GM19397 (cell line): ENCODE measurements around the gene TCFL5.

Experiments
- ATAC-seq: cut with Tn5 transposase; IDR thresholded peaks from one replicate; pipeline ENCODE4 v1.9.1; 2021; ENCODE audit warnings: mild to moderate bottlenecking, moderate library complexity; ENCODE audit not compliant: unreplicated experiment

The TCFL5 gene

DNA sequence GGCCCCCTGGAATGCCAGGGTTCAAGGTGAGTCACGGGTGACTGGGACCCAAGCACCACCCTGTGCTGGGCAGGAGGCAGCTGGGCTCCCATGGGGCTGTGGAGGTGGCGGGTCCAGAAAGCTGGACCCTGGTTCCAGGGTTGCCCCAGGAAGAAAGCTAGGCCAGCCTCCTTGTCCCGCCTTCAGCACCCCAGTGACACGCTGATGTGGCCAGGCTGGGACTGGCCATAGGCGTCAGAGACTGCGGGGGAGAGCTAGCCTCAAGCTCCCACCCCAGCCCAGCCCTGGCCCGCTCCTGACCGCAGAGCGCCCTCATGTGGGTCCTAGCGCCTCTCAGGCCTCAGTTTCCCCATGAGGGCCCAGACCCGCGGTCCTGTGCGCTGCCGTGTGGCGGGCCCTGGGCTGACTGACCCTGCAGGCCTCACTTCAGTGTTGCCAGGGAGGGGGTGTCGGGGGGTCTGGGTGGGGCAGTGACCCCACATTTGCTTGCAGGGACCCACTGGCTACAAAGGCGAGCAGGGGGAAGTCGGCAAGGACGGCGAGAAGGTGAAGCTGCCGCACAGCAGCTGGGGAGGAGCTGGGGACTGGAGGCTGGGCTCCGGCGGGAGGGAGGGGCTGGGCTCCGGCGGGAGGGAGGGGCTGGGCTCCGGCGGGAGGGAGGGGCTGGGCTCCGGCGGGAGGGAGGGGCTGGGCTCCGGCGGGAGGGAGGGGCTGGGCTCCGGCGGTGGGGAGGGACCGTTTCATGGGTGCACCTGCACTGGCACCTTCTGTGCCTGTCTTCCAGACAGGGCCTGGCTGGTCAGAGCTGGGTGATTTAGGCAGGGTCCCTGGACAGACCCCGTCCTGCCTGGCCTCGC, 36.9 kb downstream of the TCFL5 start:
- no peak for ATAC-seq

- ATAC-seq = no peak
Observed at GRCh38 chr20:62823688-62824475, 37.7 kb downstream of the TCFL5 start.

- no peak for ATAC-seq
Observed at GRCh38 chr20:62822788-62823651, 38.6 kb downstream of the TCFL5 start.

DNA sequence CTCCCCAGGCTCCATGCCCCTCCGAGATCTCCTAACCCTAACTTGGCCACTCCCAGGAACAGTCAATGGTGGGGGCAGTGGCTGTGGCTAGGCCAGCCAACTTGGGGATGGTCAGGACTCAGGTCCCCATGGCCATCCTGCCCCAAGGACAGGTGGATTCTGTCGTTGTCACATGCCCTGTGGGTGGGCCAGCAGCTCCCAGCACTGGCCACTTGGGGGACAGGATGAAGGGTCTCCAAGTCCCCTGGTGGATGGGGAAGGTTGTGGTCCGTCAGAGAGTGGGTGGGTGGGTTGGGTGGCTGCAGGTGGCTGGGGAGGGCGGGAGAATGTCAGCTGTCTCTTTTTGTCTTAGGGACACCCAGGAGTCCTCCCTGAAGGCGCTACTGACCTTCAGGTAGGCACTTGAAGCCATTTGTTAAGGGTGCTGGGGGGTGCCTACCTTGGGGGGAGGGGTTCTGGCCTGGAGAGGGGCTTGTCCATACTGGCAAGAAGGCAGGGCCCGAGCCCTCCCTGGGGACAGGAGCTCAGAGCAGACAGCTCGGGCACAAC, 39.3 kb downstream of the TCFL5 start:
- ATAC-seq = no peak

- ATAC-seq = no peak
Observed at GRCh38 chr20:62821726-62822210, 39.9 kb downstream of the TCFL5 start.

- no peak for ATAC-seq
Observed at GRCh38 chr20:62820962-62821725, 40.5 kb downstream of the TCFL5 start.

GRCh38 chr20:62820208-62820961, 41.2 kb downstream of the TCFL5 start:
- no peak for ATAC-seq

GRCh38 chr20:62819494-62820174, 42.0 kb downstream of the TCFL5 start:
- ATAC-seq = no peak

DNA sequence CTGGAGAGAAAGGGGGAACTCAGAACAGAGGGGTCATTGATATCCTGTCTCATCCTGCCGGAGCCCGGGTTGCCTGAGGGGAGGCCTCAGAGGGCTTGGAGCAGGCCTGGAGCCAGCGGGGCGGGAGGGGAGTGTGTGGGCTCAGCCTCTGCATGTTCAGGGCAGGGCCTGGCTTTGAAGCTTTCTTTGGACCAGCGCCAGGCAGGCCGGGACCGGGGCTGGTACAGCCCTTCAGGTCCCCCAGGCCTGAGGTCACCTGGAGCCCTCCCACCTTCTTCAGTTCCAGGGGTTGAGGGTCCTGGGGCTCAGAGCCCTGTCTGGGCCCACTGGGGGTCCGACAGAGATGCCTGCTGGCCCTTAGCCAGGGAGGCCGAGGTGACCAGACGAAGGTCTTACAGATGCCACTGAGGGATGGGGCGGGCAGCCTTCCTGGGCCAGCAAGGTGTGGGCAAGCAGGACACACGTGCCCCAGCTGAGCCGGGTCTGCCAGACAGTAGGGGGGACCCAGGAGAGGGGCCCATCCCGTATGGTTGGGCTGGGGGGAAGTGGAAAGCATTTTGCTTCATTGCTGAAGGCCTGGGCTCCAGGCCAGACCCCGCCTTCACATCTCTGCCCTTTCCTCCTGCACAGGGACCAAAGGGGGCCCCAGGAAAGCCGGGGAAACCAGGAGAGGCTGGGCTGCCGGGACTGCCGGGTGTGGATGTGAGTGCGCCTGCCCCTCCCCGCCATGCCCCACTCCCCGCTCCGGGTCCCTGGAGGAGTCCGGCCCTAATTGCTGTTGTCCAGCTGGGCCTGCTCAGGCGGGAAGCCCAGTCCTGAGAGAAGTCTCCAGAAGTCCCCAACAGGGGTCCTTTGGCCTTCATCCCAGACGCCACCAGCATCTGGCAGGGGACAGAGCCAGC, 42.8 kb downstream of the TCFL5 start:
- ATAC-seq = no peak

- no peak for ATAC-seq
Observed at GRCh38 chr20:62817975-62818591, 43.5 kb downstream of the TCFL5 start.

GRCh38 chr20:62816884-62817873, 44.4 kb downstream of the TCFL5 start, which contains the start of gene COL9A3:
Gene COL9A3 (plus strand): TSS chr20:62817050. CDS start chr20:62817065, 15 bp downstream.
- ATAC-seq = no peak

GRCh38 chr20:62816031-62816883, 45.4 kb downstream of the TCFL5 start:
- no peak for ATAC-seq

DNA sequence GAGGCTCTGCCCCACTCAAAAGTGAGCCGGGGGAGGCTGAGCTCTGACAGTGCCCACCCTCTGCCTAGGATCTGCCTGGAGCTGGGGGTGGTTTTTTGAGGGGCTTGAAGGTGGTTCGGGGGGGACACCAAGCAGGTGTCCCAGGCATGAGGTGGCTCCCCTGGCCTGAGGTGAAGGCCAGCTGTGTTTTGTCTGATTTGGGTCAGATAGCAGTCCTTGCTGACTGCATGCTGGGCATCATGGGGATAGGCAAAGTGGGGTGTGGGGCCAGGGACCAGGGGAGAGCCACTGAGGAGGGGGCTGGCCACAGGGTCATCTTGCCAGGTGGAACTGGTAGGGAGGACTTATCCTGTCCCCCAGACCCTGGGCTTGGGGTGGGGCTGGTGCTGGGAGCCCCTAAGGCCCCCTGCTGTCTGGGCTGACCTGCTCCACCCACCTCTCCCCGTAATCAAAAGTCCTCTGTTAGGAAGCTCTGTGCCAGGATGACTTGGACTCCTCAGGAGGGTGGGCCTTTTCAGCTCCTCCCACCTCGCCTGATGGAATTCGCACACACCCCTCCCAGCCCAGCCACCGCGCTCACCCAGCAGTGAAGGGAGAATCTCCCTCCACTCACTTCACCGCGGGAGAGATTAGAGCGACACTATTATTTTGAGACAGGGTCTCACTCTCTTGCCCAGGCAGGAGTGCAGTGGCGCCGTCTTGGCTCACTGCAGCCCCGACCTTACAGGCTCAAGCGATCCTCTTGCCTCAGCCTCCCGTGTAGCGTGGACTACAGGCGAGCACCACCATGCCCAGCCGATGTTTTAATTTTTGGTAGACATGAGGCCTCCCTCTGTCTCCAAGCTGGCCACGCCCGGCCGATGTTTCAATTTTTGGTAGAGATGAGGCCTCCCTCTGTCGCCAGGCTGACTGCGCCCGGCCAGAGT, 46.3 kb downstream of the TCFL5 start:
- no peak for ATAC-seq

GRCh38 chr20:62814709-62815065, 46.9 kb downstream of the TCFL5 start:
- ATAC-seq = no peak
